ENCODE measurements around the gene CTSK.
"Not testable (repeated sequence)": the region's sequence is repeated elsewhere in the genome, so short reads cannot be mapped to it uniquely, and the experiment has no call there.

CTSK gene

DNA sequence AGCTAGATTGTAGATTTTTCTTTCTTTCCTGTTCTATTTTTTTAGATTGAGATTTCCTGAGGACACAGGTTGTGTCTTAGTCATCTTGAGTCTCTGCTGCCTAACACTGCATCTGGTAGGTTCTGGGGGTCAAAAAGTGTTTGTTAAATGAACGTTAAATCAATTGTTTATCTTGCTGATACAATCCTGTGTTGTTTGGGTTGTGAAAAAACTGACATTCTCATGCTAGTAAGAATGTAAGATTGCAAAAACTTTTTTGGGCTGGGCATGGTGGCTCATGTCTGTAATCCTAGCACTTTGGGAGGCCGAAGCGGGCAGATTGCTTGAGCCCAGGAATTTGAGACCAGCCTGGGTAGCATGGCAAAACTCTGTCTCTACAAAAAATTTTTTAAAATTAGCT, 3.4 kb downstream of the CTSK start:
- DNase-seq, result no peak

DNA sequence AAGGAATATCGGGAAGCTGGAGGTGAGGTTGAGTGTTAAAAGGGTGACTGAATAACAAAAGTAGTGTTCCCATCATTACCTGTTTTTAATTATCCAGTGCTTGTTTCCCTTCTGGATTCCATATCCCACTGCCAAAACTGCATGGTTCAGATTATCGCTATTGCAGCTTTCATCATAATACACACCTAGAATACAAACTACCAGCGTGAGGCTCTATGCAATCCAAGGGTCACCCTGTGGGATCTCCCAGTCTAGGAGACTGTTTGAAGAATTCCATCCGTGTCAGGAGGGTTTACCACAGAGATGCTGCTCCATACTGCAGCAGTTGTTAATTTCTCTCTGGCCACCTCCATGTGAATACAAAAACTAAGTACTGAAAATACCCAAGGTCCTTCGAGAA, 9.0 kb downstream of the CTSK start:
- DNase-seq, result no peak

DNA sequence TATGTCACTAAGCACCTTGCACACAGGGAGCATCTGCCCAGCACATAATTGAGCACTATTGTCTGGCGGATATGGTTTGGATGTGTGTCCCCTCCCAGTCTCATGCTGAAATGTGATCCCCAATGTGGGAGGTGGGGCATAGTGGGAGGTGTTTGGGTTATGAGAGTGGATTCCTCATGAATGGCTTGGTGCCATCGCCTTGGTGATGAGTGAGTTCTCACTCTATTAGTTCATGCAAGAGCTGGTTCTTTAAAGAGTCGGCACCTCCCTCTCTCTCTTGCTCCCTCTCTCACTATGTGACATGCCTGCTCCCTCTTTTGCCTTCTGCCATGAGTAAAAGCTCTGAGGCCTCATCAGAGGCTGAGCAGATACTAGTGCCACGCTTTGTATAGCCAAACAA, 9.5 kb downstream of the CTSK start:
- no peak for DNase-seq

DNA sequence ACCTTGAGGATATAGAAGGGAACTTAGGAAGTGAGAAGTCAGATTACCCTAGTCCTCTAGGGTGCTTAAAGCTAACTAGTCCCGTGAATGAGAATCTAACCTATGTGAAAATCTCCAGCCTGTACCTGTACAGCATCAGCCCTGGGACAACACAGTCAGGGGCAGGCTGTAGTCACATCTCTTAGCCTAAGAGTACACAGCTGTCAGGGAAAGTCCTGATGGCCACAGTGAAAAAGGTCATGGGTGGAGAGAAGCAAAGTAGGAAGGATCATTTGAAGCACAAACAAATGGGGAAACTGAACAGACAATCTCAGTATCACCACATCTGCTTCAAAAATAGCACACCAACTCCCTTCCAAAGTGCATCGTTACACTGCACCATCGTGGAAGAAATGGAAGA, 11.7 kb downstream of the CTSK start:
- no peak for DNase-seq

DNA sequence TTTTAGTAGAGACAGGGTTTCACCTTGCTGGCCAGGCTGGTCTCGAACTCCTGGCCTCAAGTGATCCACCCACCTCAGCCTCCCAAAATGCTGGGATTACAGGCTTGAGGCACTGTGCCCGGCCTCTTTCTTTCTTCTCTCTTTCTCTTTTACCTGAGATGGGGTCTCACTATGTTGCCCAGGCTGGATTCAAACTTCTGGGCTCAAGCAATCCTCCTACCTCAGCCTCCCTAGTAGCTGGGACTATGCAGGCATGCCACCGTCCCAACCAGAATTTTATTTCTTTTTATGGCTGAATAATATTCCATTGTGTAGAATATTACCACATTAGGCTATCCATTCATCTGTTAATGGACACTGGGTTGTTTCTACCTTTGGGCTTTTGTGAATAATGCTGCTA, 14.3 kb downstream of the CTSK start:
- not testable (repeated sequence) for DNase-seq

DNA sequence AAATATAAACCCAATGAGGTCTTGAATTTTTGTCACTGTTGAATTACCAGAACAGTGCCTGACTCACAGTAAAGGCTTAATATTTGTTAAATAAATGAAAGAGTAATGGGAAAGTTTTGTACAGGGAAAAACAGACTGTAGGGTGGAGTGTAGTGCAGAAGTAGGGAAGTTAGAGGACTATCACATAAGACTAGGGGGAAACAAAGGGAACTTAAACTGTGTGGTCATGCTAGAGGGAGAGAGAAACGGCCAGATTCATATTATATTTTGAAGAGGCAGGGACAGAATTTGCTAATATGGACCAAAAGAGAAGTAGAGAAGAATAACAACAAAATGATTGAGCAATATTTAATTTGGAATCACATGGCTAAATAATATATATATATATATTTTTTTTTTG, 14.8 kb downstream of the CTSK start:
- no peak for DNase-seq

DNA sequence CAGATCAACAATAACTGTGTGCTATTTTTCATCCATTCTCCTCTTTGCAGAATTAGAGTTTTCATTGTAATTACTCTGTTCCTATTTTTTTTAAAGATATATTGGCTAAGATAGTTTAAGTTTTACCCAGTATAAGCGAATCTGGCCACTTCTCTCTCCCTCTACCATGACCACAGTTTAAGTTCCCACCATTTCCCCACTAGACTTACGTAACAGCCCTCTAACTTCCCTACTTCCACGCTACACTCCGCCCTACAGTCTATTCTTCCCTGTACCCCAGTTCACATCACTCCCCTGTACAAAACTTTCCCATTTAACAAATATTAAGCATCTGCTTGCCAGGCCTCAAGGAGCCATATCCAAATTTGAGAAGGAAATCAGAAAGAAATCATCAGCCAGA, 16.5 kb downstream of the CTSK start:
- DNase-seq, result no peak

DNA sequence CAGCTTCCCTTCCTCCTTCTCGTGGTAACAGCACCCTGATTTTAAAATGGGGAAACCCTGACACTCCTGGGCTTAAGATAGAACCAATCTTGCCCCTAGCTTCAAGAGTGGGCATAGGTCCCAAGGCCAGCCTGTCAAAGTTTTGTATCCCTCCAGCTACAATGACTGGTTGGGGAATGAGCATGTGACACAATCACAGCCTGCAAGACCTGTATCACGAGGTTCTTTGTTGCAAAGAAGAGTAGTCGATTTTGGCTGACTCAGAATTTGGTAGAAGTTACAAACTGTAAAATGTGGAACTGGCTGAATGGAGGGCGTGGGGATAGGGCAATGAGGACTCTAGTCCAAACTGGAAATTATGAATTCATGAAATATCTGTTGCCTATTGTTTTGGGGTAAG, 18.7 kb downstream of the CTSK start:
- DNase-seq, result no peak

DNA sequence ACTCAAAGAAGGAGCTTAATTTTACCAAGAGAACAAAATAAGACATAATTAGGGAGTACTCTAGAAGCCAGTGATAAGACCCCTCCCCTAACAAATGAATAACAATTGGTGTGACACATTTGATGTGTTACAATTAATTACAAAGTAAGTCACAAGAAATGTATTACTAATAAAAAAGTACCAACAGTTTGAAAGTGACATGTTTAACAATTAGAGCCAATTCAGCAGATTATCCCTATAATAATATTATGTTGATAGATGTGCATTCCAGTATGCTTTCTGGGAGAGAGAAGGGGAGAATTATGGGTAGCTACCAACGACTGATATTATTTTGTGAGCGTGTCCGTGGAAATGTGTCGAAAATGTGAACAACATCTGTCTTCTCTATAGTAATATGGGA, 19.1 kb downstream of the CTSK start:
- no peak for DNase-seq

DNA sequence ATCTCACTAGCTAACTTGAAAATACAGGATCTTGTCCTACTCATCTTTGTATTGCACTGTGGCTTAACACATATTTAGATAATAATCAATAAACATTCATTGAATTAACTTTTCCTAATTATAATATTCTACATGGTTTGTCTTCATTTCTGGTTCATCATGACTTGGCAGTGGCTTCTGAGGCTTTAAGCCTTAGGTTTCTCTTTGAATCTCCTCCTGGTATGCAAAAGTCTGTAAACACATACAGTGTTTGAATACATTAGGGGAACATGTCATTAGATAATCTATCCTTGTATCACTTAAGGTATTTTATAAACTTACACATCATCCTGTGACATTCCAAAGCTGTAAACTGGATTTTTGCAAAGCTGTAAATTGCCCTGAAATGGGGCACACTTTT, 20.6 kb downstream of the CTSK start:
- no peak for DNase-seq

DNA sequence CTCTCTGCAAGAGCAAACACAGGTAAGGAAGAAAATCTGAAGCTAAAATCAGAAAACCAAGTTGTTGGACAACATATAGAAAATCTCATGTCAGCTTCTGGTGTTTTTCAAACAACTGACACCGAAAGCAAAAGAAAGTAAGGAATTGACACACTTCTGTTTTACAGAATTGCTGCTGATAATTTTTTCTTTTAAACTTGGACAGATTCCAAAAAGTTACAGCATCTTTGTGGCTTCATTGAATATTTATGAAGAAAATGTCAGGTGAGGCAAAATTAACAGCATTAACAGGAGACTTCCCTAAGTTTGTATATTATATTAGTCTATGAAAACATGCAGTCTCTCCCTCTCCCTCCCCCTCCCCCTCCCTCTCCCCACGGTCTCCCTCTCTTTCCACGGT, 27.6 kb downstream of the CTSK start:
- no peak for DNase-seq

DNA sequence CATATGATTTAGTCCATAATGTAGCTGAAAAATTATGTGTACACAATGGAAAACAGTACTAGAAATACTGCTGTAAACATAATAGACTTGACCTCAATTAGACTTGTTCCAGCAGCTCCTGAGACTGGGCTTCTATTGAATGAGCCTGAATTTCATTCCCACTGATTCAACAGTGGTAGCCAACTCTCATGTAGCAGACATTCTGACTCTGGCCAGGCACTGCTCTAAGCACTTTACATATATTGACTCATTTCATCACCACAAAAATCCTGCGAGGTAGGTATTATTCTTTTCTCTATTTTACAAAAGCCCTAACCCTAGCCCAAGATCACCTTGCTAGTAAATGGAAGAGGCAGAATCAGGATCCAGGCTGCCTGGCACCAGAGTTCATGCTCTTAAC, 29.7 kb downstream of the CTSK start:
- no peak for DNase-seq

DNA sequence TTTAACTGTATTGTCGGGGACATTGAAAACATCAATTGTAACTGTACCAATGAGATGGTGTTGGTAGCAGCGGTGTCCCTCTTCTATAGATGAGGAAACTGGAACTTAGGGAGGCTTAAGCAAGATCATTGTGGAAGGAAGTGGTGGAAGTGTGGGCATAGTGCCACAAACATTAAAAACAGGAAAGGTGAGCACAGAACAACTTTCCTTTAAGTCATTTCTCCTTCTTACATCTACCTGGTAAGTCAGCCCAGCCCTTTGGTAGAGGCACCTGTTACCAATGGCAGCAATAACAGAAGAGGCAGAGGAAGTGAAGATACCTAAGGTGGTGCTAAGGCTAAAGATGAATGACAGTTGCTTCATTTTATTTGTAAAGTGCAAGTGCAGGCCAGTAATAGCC, 30.5 kb downstream of the CTSK start:
- DNase-seq, result no peak

DNA sequence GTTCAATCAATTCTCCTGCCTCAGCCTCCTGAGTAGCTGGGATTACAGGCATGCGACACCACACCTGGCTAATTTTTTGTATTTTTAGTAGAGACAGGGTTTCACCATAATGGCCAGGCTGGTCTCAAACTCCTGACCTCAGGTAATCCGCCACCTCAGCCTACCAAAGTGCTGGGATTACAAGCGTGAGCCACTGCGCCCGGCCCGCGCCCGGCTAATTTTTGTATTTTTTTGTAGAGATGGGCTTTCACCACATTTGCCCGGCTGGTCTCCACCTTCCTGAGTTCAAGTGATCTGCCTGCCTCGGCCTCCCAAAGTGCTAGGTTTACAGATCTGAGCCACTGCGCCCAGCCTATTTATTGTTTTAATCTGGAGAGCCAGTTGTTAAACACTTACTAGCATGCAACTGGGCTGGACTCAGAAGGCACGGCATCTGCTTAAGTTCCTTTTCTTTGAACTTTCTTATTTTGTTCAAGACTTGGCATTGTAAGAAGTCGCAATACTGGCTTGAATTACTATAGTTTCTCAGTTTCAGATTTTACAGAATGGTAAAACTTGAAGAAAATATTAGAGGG, 32.0 kb downstream of the CTSK start:
- DNase-seq, result not testable (repeated sequence)

DNA sequence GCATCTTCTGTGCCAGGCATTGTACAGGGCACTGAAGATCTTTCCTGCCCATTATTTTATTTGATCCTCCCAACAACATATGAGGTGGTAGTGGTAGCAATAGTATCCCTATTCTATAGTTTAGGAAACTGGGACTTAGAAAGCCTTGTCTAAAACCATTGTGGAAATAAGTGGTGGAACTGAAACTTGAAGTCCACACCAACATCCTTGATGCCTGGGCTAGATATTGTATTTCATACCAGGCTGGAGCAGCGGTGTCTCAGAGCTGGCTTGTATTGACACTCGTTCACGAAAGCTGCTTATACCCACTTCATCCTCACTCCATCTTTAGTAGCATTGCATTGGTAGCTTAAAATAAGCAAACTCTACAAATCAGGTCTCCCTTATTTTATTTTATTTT, 32.8 kb downstream of the CTSK start:
- no peak for DNase-seq

DNA sequence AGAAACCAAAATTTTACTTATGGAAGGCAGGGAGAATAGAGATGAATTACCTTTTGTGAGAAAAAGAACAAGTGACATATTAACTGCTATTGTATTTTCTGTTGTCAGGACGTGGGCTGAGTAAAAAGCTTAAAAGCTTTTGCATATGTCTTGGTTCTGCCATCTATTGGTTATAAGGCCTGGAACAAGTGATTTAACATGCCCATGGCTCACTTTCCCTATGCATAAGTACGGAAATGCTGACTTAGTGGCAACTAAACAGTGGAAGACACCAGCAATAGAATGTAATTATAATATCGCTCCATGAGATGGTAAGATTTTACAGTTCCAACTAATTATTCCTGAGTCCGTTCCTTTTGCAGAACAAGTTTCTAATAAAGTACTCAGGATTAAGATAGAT, 35.7 kb downstream of the CTSK start:
- no peak for DNase-seq

DNA sequence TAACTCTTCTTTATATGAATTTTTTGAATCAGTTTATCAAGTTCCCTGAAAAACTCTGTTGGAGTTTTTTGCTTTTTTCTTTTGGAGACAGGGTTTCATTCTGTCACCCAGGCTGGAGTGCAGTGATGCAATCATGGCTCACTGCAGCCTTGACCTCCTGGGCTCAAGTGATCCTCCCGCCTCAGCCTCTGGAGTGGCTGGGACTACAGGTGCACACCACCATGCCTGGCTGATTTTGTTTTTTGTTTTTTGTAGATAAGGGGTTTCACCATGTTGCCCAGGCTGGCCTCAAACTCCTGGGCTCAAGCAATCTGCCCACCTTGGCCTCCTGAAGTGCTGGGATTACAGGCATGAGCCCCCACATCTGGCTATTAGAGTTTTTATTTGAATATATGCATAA, 40.4 kb downstream of the CTSK start:
- DNase-seq, result not testable (repeated sequence)

DNA sequence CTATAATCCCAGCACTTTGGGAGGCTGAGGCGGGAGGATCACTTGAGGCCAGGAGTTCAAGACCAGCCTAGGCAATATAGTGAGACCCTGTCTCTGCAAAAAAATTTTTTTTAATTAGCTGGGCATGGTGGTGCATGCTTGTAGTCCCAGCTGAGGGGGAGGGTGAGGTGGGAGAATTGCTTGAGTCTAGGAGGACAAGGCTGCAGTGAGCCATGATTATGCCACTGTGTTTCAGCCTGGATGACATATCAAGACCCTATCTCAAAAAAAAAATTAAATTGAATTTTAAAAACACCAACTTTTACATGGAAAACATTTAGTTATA, 42.1 kb downstream of the CTSK start:
- DNase-seq, result not testable (repeated sequence)

DNA sequence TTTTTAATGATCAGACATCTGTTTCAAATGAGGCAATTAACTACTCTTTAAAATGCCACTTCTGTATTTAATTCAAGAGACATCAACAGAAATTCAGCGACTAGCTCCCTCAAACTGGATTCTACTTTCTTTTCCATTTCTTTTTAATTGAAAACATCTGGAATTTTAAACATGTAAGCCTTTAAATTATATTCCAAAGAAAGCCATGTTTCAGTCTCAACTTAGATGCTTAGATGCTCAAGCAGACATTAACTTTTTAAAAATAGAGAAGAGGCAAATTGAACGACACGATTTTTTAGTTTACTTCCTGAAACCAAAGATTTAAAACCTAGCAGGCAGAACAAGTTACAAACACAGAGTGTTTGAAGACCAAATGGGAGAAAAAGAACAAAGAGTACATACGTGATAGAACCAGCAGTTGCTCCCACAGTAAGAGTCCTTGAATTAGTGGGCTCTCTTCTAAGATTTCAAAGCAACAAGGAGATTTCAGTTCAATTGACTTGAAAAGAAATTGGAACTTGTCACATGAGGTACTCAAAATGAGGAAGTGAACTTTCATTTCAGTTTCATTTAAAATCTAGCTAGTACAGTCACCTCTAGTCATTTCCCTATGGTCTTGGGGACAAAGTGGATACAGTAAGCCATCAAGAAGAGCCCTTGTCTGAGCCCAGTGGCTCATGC, 42.6 kb downstream of the CTSK start, which contains the start of gene CTSS:
Gene CTSS, minus strand, starts transcription at position 483 of the 681 bp plus-strand sequence. CDS start 1,015 bp downstream, outside the sequence.
- no peak for DNase-seq

DNA sequence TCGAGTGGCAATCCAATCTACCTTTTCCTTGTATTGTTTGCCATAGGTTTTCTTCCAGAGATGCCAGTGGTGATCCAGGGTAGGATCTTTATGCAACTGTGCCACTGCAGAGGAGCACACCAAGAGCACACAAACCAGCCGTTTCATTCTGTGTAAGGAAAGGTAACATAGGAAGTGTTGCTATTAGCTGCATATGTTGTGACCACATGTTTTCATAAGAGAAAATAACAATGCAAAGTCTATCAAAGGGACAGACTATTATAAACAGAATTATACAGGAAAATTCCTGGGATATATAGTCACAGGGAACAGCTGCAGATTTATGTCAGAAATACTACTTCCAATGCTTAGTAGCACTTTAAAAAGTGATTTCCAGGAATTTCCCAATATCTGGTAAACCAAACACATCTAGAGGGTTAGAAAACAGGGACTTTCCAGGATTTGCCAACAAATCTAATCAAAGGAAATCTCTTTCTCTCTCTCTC, 43.4 kb downstream of the CTSK start:
- DNase-seq, result no peak

DNA sequence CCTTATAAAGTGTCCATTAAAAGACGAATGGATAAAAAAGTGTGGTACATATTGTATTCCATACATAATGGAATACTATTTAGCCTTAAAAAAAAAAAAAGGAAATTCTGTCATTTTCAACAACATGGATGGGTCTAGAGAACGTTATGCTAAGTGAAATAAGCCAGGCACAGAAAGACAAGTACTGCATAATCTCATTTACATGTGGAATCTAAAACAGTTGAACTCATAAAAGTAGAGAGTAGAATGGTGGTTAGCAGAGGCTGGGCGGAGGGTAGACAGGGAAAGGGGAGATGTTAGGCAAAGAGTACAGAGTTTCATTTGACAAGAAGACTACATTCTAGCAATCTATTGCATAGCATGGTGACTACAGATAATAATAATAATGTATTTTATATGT, 45.0 kb downstream of the CTSK start:
- no peak for DNase-seq

DNA sequence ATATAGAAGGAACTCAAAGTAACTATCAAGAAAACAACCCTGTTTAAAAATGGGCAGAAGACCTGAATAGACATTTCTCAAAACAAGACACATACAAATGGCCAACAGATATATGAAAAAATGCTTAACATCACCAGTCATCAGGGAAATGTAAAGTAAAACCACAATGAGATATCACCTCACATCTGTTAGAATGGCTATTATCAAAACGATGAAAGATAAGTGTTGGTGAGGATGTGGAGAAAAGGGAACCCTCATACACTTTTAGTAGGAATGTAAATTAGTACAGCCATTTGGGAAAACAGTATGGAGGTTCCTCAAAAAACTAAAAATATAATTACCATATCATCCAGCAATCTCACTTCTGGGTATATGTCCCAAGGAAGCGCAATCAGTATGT, 45.5 kb downstream of the CTSK start:
- no peak for DNase-seq

DNA sequence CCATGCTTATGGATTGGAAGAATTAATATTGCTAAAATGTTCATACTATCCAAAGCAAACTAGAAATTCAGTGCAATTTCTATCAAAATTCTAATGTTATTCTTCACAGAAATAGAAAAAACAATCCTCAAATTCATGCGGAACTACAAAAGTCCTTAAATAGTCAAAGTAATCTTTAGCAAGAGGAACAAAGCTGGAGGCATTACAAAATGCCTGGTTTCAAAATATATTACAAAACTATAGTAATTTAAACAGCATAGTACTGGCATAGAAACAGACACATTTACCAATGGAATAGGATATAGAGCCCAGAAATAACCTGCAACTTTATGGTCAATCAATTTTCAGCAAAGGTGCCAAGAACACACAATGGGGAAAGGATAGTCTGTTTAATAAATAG, 46.3 kb downstream of the CTSK start:
- DNase-seq, result no peak

DNA sequence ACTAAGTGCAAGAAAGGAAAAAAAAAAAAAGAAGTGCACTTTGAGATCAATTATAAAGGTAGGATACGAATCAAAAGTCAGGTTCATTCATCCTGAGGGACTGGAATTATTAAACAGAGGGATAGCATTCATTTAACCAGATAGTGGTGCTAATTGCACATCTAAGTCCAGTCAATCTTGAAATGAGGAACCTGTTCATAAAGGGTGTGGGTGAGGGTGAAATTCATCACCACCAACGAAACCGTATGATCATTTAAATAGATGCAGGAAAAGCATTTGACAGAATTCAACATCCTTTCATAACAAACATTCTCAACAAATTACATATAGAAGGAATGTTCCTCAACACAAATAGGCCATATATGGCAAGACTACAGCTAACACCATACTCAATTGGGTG, 48.0 kb downstream of the CTSK start:
- DNase-seq, result no peak

DNA sequence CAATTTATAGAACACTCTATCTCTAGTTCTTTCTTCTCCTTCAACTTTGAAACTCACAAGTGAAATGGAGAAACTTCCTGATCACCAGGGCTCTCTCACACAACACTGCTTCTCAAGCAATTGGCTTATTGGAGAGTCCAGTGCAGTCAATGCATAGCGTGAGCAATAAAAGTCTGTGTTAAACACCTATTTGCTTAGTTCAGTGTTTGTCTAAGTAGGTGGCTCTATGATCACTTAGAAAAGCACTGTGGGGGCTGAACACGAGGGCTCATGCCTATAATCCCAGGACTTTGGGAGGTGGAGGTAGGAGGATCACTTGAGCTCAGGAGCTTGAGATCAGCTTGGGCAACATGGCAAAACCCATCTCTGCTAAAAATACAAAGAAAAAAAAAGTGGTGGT, 54.6 kb downstream of the CTSK start:
- no peak for DNase-seq

All from stimulated activated CD4-positive, alpha-beta T cell treated with anti-CD3 and anti-CD28 coated beads, Interleukin-1b, Interleukin-23, amount 100 ng/mL, for 48 hours (primary cell).